Trophoblast cell (in vitro differentiated cells and primary cell): ENCODE data around the gene BCAN.

ENCODE experiments used
- DNase-seq, 2 donors: peaks; one replicate each; pipeline ENCODE4 v3.0.0-alpha.2; 2016
- H2AFZ ChIP-seq: 2 replicates; pipeline ENCODE4 v1.6.1; 2013; ENCODE audit warnings: low read length, moderate library complexity, mild to moderate bottlenecking; ENCODE audit not compliant: insufficient read depth, poor library complexity
- H2AK5ac ChIP-seq: 2 replicates; pipeline ENCODE4 v1.6.1; 2013; ENCODE audit warnings: mild to moderate bottlenecking, low read length
- H2BK120ac ChIP-seq: 2 replicates; pipeline ENCODE4 v1.6.1; 2013; ENCODE audit warnings: low read length, mild to moderate bottlenecking, moderate library complexity; ENCODE audit not compliant: insufficient read depth, poor library complexity
- H2BK12ac ChIP-seq: 2 replicates; pipeline ENCODE4 v1.6.1; 2013; ENCODE audit warnings: mild to moderate bottlenecking, low read length, moderate library complexity
- H2BK5ac ChIP-seq: 2 replicates; pipeline ENCODE4 v1.6.1; 2013; ENCODE audit warnings: low read length, low read depth, moderate library complexity, mild to moderate bottlenecking; ENCODE audit not compliant: poor library complexity
- H3K14ac ChIP-seq: 2 replicates; pipeline ENCODE4 v1.6.1; 2013; ENCODE audit warnings: mild to moderate bottlenecking, low read length
- H3K18ac ChIP-seq: 2 replicates; pipeline ENCODE4 v1.6.1; 2013; ENCODE audit warnings: mild to moderate bottlenecking, low read length
- H3K23ac ChIP-seq: 2 replicates; pipeline ENCODE4 v1.6.1; 2013; ENCODE audit warnings: low read length
- H3K27ac ChIP-seq: 2 replicates; pipeline ENCODE4 v1.5.1; 2013; ENCODE audit warnings: low read depth, mild to moderate bottlenecking, inconsistent platforms, low read length, moderate library complexity
- H3K27me3 ChIP-seq: 2 replicates; pipeline ENCODE4 v1.6.1; 2013; ENCODE audit warnings: inconsistent platforms, mild to moderate bottlenecking, low read length, moderate library complexity; ENCODE audit not compliant: insufficient read depth
- H3K36me3 ChIP-seq, 2 experiments: 1 replicate in 1 of 2; 2 replicates in 1 of 2; pipeline ENCODE4 v1.6.1; 2013; ENCODE audit warnings: low read length in 2 of 2, mild to moderate bottlenecking in 2 of 2, moderate library complexity in 1 of 2; ENCODE audit not compliant: insufficient read depth in 2 of 2, control insufficient read depth in 1 of 2
- H3K4ac ChIP-seq: 2 replicates; pipeline ENCODE4 v1.6.1; 2013; ENCODE audit warnings: low read depth, mild to moderate bottlenecking, low read length, moderate library complexity
- H3K4me1 ChIP-seq, 2 experiments: 1 replicate in 1 of 2; 2 replicates in 1 of 2; pipeline ENCODE4 v1.6.1; 2013; ENCODE audit warnings: low read length in 2 of 2, mild to moderate bottlenecking in 2 of 2, moderate library complexity in 1 of 2; ENCODE audit not compliant: insufficient read depth in 2 of 2, control insufficient read depth in 1 of 2
- H3K4me2 ChIP-seq: 2 replicates; pipeline ENCODE4 v1.6.1; 2013; ENCODE audit warnings: inconsistent platforms, mild to moderate bottlenecking, low read length, moderate library complexity
- H3K4me3 ChIP-seq: 2 replicates; pipeline ENCODE4 v1.5.1; 2013; ENCODE audit warnings: mild to moderate bottlenecking, low read depth, low read length, inconsistent platforms
- H3K79me1 ChIP-seq: one replicate; pipeline ENCODE4 v1.6.1; 2013; ENCODE audit warnings: low read length
- H3K79me2 ChIP-seq: 2 replicates; pipeline ENCODE4 v1.6.1; 2013; ENCODE audit warnings: low read length, mild to moderate bottlenecking; ENCODE audit not compliant: control insufficient read depth, insufficient read depth, poor library complexity
- H3K9ac ChIP-seq: 2 replicates; pipeline ENCODE4 v1.6.1; 2013; ENCODE audit warnings: mild to moderate bottlenecking, low read length
- H3K9me3 ChIP-seq: 2 replicates; pipeline ENCODE4 v1.6.1; 2013; ENCODE audit warnings: low read depth, mild to moderate bottlenecking, control low read depth, inconsistent platforms, low read length; ENCODE audit not compliant: insufficient read depth
- H4K12ac ChIP-seq: 2 replicates; pipeline ENCODE4 v1.6.1; 2013; ENCODE audit warnings: low read depth, mild to moderate bottlenecking, low read length, moderate library complexity
- H4K8ac ChIP-seq: 2 replicates; pipeline ENCODE4 v1.6.1; 2013; ENCODE audit warnings: low read depth, mild to moderate bottlenecking, low read length, moderate library complexity
- H4K91ac ChIP-seq: one replicate; pipeline ENCODE4 v1.6.1; 2013; ENCODE audit warnings: low read depth, mild to moderate bottlenecking, low read length, moderate library complexity
- WGBS: extraction: QIAGEN DNeasy Blood & Tissue Kit; methylation state at CpG from one replicate; pipeline ENCODE4 v1.1.7; 2013; ENCODE audit warnings: missing lambda C conversion rate; ENCODE audit not compliant: insufficient read length, insufficient coverage; ENCODE audit errors: extremely low coverage; 5-methylcytosine and 5-hydroxymethylcytosine counted together

Gene BCAN

GRCh38 chr1:156689953-156690674 lies 48.2 kb downstream of the BCAN start:
- Histone ChIP-seq H3K4me2 (peak overlapping the region; percentile 0), H3K9ac (no peak overlapping the region), H3K79me2 (peaks cover 3% of the 10 kb centered on the region), H3K9me3 (no peaks in the 10 kb centered on the region), H2AFZ (no peak overlapping the region), H3K79me1 (peaks cover 32% of the 10 kb centered on the region), H2BK5ac (no peak overlapping the region), H3K23ac (no peak overlapping the region), H4K8ac (peak overlapping the region; percentile 42), H2BK12ac (peak overlapping the region; percentile 72), H2AK5ac (peak overlapping the region; percentile 52), H3K4me3 (no peak overlapping the region), H3K27me3 (no peaks in the 10 kb centered on the region), H3K14ac (peak overlapping the region; percentile 17), H3K4ac (no peak overlapping the region), H2BK120ac (peak overlapping the region; percentile 48), H4K91ac (peak overlapping the region; percentile 45), H4K12ac (no peak overlapping the region), H3K27ac (no peak overlapping the region), H3K36me3 (no peaks in the 10 kb centered on the region), H3K4me1 (peaks cover 44 to 50% of the 10 kb centered on the region in 2 experiments), H3K18ac (peak overlapping the region; percentile 63)
- DNase-seq = peak in 1 of 2 donors; percentile 52
- WGBS = no CpG with 5 or more reads among the region's 10 CpGs

GRCh38 chr1:156690675-156691036 lies 48.7 kb downstream of the BCAN start:
- no peak overlapping the region for H3K4me2 ChIP-seq
- H4K8ac ChIP-seq = no peak overlapping the region
- no peaks in the 10 kb centered on the region for H3K36me3 ChIP-seq
- no peak overlapping the region for H3K9ac ChIP-seq
- H2BK120ac ChIP-seq = peak overlapping the region; percentile 48
- no peak overlapping the region for H3K4ac ChIP-seq
- H3K23ac ChIP-seq = no peak overlapping the region
- H4K12ac ChIP-seq = no peak overlapping the region
- no peak overlapping the region for H2AFZ ChIP-seq
- no peak overlapping the region for H3K4me3 ChIP-seq
- no peak overlapping the region for H3K14ac ChIP-seq
- H3K9me3 ChIP-seq = no peaks in the 10 kb centered on the region
- H3K79me1 ChIP-seq = peaks cover 32% of the 10 kb centered on the region
- peaks cover 44 to 50% of the 10 kb centered on the region in 2 experiments for H3K4me1 ChIP-seq
- H2BK12ac ChIP-seq = peak overlapping the region; percentile 67
- no peak overlapping the region for H3K18ac ChIP-seq
- H3K27ac ChIP-seq = no peak overlapping the region
- H2AK5ac ChIP-seq = peak overlapping the region; percentile 28
- WGBS = no CpG with 5 or more reads among the region's 8 CpGs
- no peak for DNase-seq
- peak overlapping the region; percentile 37 for H4K91ac ChIP-seq
- H3K79me2 ChIP-seq = peaks cover 3% of the 10 kb centered on the region
- H3K27me3 ChIP-seq = no peaks in the 10 kb centered on the region
- no peak overlapping the region for H2BK5ac ChIP-seq

GRCh38 chr1:156691191-156691590 lies 49.3 kb downstream of the BCAN start:
- Histone ChIP-seq H2BK12ac (peak overlapping the region; percentile 52), H3K14ac (peak overlapping the region; percentile 41)
- WGBS = no CpG with 5 or more reads among the region's 10 CpGs

GRCh38 chr1:156691665-156692440 lies 49.9 kb downstream of the BCAN start:
- peak overlapping the region; percentile 45 for H3K4me2 ChIP-seq
- WGBS = no CpG with 5 or more reads among the region's 20 CpGs
- H3K79me2 ChIP-seq = peaks cover 3% of the 10 kb centered on the region
- peak overlapping the region; percentile 57 for H3K4ac ChIP-seq
- H2AFZ ChIP-seq = peak overlapping the region; percentile 28
- H3K14ac ChIP-seq = peak overlapping the region; percentile 41
- peaks cover 32% of the 10 kb centered on the region for H3K79me1 ChIP-seq
- H2BK5ac ChIP-seq = peak overlapping the region; percentile 62
- peak overlapping the region; percentile 90 for H2AK5ac ChIP-seq
- peak; percentile 52 to 67 for DNase-seq
- no peak overlapping the region for H3K4me3 ChIP-seq
- peak overlapping the region; percentile 94 for H2BK12ac ChIP-seq
- peaks cover 44 to 50% of the 10 kb centered on the region in 2 experiments for H3K4me1 ChIP-seq
- no peaks in the 10 kb centered on the region for H3K36me3 ChIP-seq
- no peaks in the 10 kb centered on the region for H3K9me3 ChIP-seq
- no peaks in the 10 kb centered on the region for H3K27me3 ChIP-seq
- H3K9ac ChIP-seq = no peak overlapping the region
- H3K23ac ChIP-seq = no peak overlapping the region
- H4K12ac ChIP-seq = no peak overlapping the region
- peak overlapping the region; percentile 56 for H4K8ac ChIP-seq
- peak overlapping the region; percentile 84 for H3K27ac ChIP-seq
- H3K18ac ChIP-seq = peak overlapping the region; percentile 42
- H2BK120ac ChIP-seq = peak overlapping the region; percentile 87
- H4K91ac ChIP-seq = peak overlapping the region; percentile 94

More at GRCh38 chr1:156691191-156691590, 49.3 kb downstream of the BCAN start:
- DNase-seq = no peak
- Histone ChIP-seq H3K79me2 (peaks cover 3% of the 10 kb centered on the region), H3K18ac (peak overlapping the region; percentile 16), H3K27ac (no peak overlapping the region), H3K9ac (no peak overlapping the region), H3K4me3 (no peak overlapping the region), H3K27me3 (no peaks in the 10 kb centered on the region), H4K91ac (peak overlapping the region; percentile 31), H2BK5ac (peak overlapping the region; percentile 18), H2AK5ac (peak overlapping the region; percentile 23), H4K12ac (no peak overlapping the region), H2AFZ (no peak overlapping the region), H3K9me3 (no peaks in the 10 kb centered on the region), H3K79me1 (peaks cover 32% of the 10 kb centered on the region), H3K4me1 (peaks cover 44 to 50% of the 10 kb centered on the region in 2 experiments), H3K4ac (no peak overlapping the region), H3K4me2 (no peak overlapping the region), H3K36me3 (no peaks in the 10 kb centered on the region), H4K8ac (peak overlapping the region; percentile 15), H2BK120ac (peak overlapping the region; percentile 48), H3K23ac (no peak overlapping the region)
